ENCODE results near the gene MXRA7. TPM values are rescaled to one million over a fixed set of nuclear protein-coding genes. Genes with fewer than 3 reads are reported as not detected.

The MXRA7 gene
- total RNA-seq, 1 donor from 2014 or later = 236 TPM

- H3K36me3 Mint-ChIP-seq (ENCODE audit: unreplicated experiment) = no peaks in the 10 kb centered on the region
- H3K9me3 Mint-ChIP-seq (ENCODE audit: unreplicated experiment) = peaks cover 10% of the 10 kb centered on the region
- H3K27me3 Mint-ChIP-seq (ENCODE audit: unreplicated experiment) = peaks cover 13% of the 10 kb centered on the region
- DNase-seq = no peak
- no peak for TF ChIP-seq CTCF (IDR thresholded peaks at IDR 0.05; ENCODE audit: partially characterized antibody, unreplicated experiment)
- peaks cover 19% of the 10 kb centered on the region for H3K4me1 Mint-ChIP-seq (ENCODE audit: low read depth, unreplicated experiment)
- H3K27ac Mint-ChIP-seq (ENCODE audit: unreplicated experiment) = peak overlapping the region; percentile 94
- peak overlapping the region; percentile 97 for H3K4me3 Mint-ChIP-seq (ENCODE audit: unreplicated experiment)
Observed at GRCh38 chr17:76735586-76736348, 25.0 kb upstream of the MXRA7 start.

GRCh38 chr17:76735006-76735405 is 24.2 kb upstream of the MXRA7 start:
- no peak for DNase-seq
- Mint-ChIP-seq H3K27ac (ENCODE audit: unreplicated experiment) (no peak overlapping the region), H3K9me3 (ENCODE audit: unreplicated experiment) (peaks cover 10% of the 10 kb centered on the region), H3K4me3 (ENCODE audit: unreplicated experiment) (peak overlapping the region; percentile 97), H3K27me3 (ENCODE audit: unreplicated experiment) (peaks cover 13% of the 10 kb centered on the region), H3K36me3 (ENCODE audit: unreplicated experiment) (no peaks in the 10 kb centered on the region), H3K4me1 (ENCODE audit: low read depth, unreplicated experiment) (peaks cover 19% of the 10 kb centered on the region)
- TF ChIP-seq CTCF (IDR thresholded peaks at IDR 0.05; ENCODE audit: partially characterized antibody, unreplicated experiment) = no peak

GRCh38 chr17:76734080-76734840 is 23.5 kb upstream of the MXRA7 start:
- Mint-ChIP-seq H3K9me3 (ENCODE audit: unreplicated experiment) (peaks cover 10% of the 10 kb centered on the region), H3K4me3 (ENCODE audit: unreplicated experiment) (peak overlapping the region; percentile 75), H3K4me1 (ENCODE audit: low read depth, unreplicated experiment) (peaks cover 19% of the 10 kb centered on the region), H3K36me3 (ENCODE audit: unreplicated experiment) (no peaks in the 10 kb centered on the region), H3K27me3 (ENCODE audit: unreplicated experiment) (peaks cover 13% of the 10 kb centered on the region), H3K27ac (ENCODE audit: unreplicated experiment) (no peak overlapping the region)
- TF ChIP-seq CTCF (IDR thresholded peaks at IDR 0.05; ENCODE audit: partially characterized antibody, unreplicated experiment) = no peak
- no peak for DNase-seq

GRCh38 chr17:76733618-76733957 is 22.8 kb upstream of the MXRA7 start:
- no peak for DNase-seq
- H3K9me3 Mint-ChIP-seq (ENCODE audit: unreplicated experiment) = peaks cover 10% of the 10 kb centered on the region
- H3K27me3 Mint-ChIP-seq (ENCODE audit: unreplicated experiment) = peaks cover 12% of the 10 kb centered on the region
- no peaks in the 10 kb centered on the region for H3K36me3 Mint-ChIP-seq (ENCODE audit: unreplicated experiment)
- H3K4me3 Mint-ChIP-seq (ENCODE audit: unreplicated experiment) = peak overlapping the region; percentile 75
- H3K27ac Mint-ChIP-seq (ENCODE audit: unreplicated experiment) = no peak overlapping the region
- no peak for TF ChIP-seq CTCF (IDR thresholded peaks at IDR 0.05; ENCODE audit: partially characterized antibody, unreplicated experiment)
- peaks cover 19% of the 10 kb centered on the region for H3K4me1 Mint-ChIP-seq (ENCODE audit: low read depth, unreplicated experiment)

All from glutamatergic neuron (in vitro differentiated cells).